K562 (cell line): ENCODE measurements around the gene COPS6. TPM values are rescaled to one million over a fixed set of nuclear protein-coding genes. Genes with fewer than 3 reads are reported as not detected.

Experiments
- BRF1 ChIP-seq: IDR thresholded peaks from 3 replicates; pipeline ENCODE4 v1.6.1; 2011; ENCODE audit warnings: borderline replicate concordance, mild to moderate bottlenecking; ENCODE audit not compliant: insufficient read length; ENCODE audit errors: extremely low read depth
- EZH2 ChIP-seq: IDR thresholded peaks from 2 replicates; pipeline ENCODE4 v1.6.1; 2012; ENCODE audit warnings: low read depth, mild to moderate bottlenecking, inconsistent platforms, low read length, borderline replicate concordance
- HDAC8 ChIP-seq: fragments of 450-650 bp; IDR thresholded peaks from 2 replicates; pipeline ENCODE4 v1.6.1; 2016; ENCODE audit warnings: mild to moderate bottlenecking, missing genetic modification characterization, moderate library complexity, missing compliant biosample characterization
- HNRNPLL ChIP-seq: fragments of 200-400 bp; formaldehyde crosslinking; IDR thresholded peaks from 2 replicates; pipeline ENCODE4 v1.6.1; 2017; ENCODE audit warnings: low read length, low read depth, mild to moderate bottlenecking; ENCODE audit not compliant: poor library complexity, severe bottlenecking
- MTA1 ChIP-seq: fragments of 450-650 bp; IDR thresholded peaks from 2 replicates; pipeline ENCODE4 v1.6.1; 2017; ENCODE audit warnings: borderline replicate concordance
- NCOA6 ChIP-seq: fragments of 450-650 bp; IDR thresholded peaks from 2 replicates; pipeline ENCODE4 v1.6.1; 2017; ENCODE audit warnings: mild to moderate bottlenecking
- NFYB ChIP-seq: IDR thresholded peaks from 2 replicates; pipeline ENCODE4 v1.6.1; 2011; ENCODE audit warnings: mild to moderate bottlenecking, moderate library complexity; ENCODE audit not compliant: insufficient read length; ENCODE audit errors: extremely low read depth
- PYGO2 ChIP-seq: fragments of 450-650 bp; IDR thresholded peaks from 2 replicates; pipeline ENCODE4 v1.6.1; 2016; ENCODE audit warnings: mild to moderate bottlenecking, missing genetic modification characterization, moderate library complexity, missing compliant biosample characterization
- SIN3A ChIP-seq, 2 experiments: fragments of 150-350 bp in 1 of 2; IDR thresholded peaks; 2 replicates each; pipeline ENCODE4 v1.6.1; 2011 to 2016; ENCODE audit warnings: borderline replicate concordance in 2 of 2, low read depth in 2 of 2, low read length in 2 of 2, mild to moderate bottlenecking in 2 of 2, moderate library complexity in 2 of 2; ENCODE audit not compliant: control insufficient read depth in 1 of 2
- SMAD1 ChIP-seq: fragments of 150-350 bp; IDR thresholded peaks from 2 replicates; pipeline ENCODE4 v1.6.1; 2014; ENCODE audit warnings: low read length, low read depth; ENCODE audit not compliant: partially characterized antibody
- SP2 ChIP-seq: IDR thresholded peaks from 2 replicates; pipeline ENCODE4 v1.6.1; 2011; ENCODE audit warnings: mild to moderate bottlenecking, low read depth, low read length, moderate library complexity; ENCODE audit not compliant: poor library complexity, severe bottlenecking; ENCODE audit errors: extremely low read depth
- STAG1 ChIP-seq: sonication (generic); formaldehyde crosslinking; IDR thresholded peaks from 2 replicates; pipeline ENCODE4 v1.5.0; 2020; ENCODE audit warnings: missing genetic modification reagents, borderline replicate concordance
- THRA ChIP-seq: fragments of 450-650 bp; IDR thresholded peaks from 2 replicates; pipeline ENCODE4 v1.6.1; 2017; ENCODE audit warnings: mild to moderate bottlenecking, moderate library complexity
- U2AF2 ChIP-seq: fragments of 200-400 bp; formaldehyde crosslinking; optimal IDR thresholded peaks from 2 replicates; pipeline ENCODE3; 2017; ENCODE audit warnings: low read depth, mild to moderate bottlenecking, low read length
- ZNF143 ChIP-seq: sonication (generic); formaldehyde crosslinking; IDR thresholded peaks from 2 replicates; pipeline ENCODE4 v1.9.0; 2022; ENCODE audit warnings: mild to moderate bottlenecking, missing genetic modification reagents
- ZNF584 ChIP-seq: fragments of 200-800 bp; sonication (Bioruptor generic); IDR thresholded peaks from 2 replicates; pipeline ENCODE4 v1.6.1; 2016; ENCODE audit warnings: low read depth, mild to moderate bottlenecking, missing genetic modification characterization, missing compliant biosample characterization
- polyA plus RNA-seq, 8 experiments: library from polyadenylated mRNA; depleted of rRNA in 4 of 8; stranded (reverse) in 5 of 8; unstranded in 3 of 8; fragments of >200 nt; fragmentation: Nextera tagmentation in 2 of 8; fragmentation: Illumina TruSeq in 1 of 8; extraction: Ambion mirVana in 2 of 8; extraction: Trizol in 1 of 8; gene quantifications; 2 replicates each; pipeline versions ENCODE4 v1.2.1 to v1.2.3, GENCODE V29; 2011 to 2014; ENCODE audit warnings: inconsistent platforms in 1 of 8, missing spikeins in 1 of 8
- total RNA-seq, 7 experiments: library from RNA; depleted of rRNA in 6 of 7; stranded (reverse); fragments of >200 nt in 6 of 7; fragmentation: Illumina TruSeq in 2 of 7; extraction: Trizol in 2 of 7; gene quantifications; 2 replicates each; pipeline versions ENCODE4 v1.2.1 to v1.2.3, GENCODE V29; 2011 to 2021; ENCODE audit warnings: low replicate concordance in 1 of 7
- TF ChIP-seq, protein P1 (sequence below): fragments of 450-650 bp; IDR thresholded peaks from 2 replicates; pipeline ENCODE4 v1.6.1; 2016
- TF ChIP-seq, protein P2 (sequence below): sonication (generic); formaldehyde crosslinking; IDR thresholded peaks from 2 replicates; pipeline ENCODE4 v1.8.0; 2022; ENCODE audit warnings: missing genetic modification reagents, mild to moderate bottlenecking, moderate library complexity, borderline replicate concordance

COPS6 gene
- total and polyA plus RNA-seq, 9 of the 15 experiments (the other 6 are each of a cell fraction or from before 2014, with no cell fraction given), result 63.0 to 331 (median 168) TPM

GRCh38 chr7:100065452-100066186 is 23.1 kb upstream of the COPS6 start (continued):
- TF ChIP-seq ZNF584 (CRISPR knock-in tag), result no peak
- no peak for TF ChIP-seq MTA1
- TF ChIP-seq PYGO2 (tag), result no peak
- TF ChIP-seq, protein P1, sequence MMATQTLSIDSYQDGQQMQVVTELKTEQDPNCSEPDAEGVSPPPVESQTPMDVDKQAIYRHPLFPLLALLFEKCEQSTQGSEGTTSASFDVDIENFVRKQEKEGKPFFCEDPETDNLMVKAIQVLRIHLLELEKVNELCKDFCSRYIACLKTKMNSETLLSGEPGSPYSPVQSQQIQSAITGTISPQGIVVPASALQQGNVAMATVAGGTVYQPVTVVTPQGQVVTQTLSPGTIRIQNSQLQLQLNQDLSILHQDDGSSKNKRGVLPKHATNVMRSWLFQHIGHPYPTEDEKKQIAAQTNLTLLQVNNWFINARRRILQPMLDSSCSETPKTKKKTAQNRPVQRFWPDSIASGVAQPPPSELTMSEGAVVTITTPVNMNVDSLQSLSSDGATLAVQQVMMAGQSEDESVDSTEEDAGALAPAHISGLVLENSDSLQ, result no peak
- TF ChIP-seq HNRNPLL, result no peak
- no peak for TF ChIP-seq STAG1
- TF ChIP-seq NCOA6, result no peak
- TF ChIP-seq ZNF143 (CRISPR knock-in tag), result no peak
- TF ChIP-seq, protein P2, sequence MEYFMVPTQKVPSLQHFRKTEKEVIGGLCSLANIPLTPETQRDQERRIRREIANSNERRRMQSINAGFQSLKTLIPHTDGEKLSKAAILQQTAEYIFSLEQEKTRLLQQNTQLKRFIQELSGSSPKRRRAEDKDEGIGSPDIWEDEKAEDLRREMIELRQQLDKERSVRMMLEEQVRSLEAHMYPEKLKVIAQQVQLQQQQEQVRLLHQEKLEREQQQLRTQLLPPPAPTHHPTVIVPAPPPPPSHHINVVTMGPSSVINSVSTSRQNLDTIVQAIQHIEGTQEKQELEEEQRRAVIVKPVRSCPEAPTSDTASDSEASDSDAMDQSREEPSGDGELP (CRISPR knock-in tag), result no peak; the same call in 1 of the 2 replicates
- no peak for TF ChIP-seq U2AF2
- no peak for TF ChIP-seq HDAC8 (tag)
- no peak for TF ChIP-seq SIN3A (IDR thresholded peaks at IDR 0.05; ENCODE audit: borderline replicate concordance in 2 of 2, control insufficient read depth in 1 of 2, low read depth in 2 of 2, low read length in 2 of 2)
- TF ChIP-seq EZH2, result no peak
- TF ChIP-seq NFYB, result peak; percentile 23
- TF ChIP-seq THRA, result no peak
- no peak for TF ChIP-seq SMAD1
- TF ChIP-seq SP2, result no peak
- TF ChIP-seq BRF1, result no peak
